GM12878 (cell line): Measurements from ENCODE around the gene CA10. TPM values are rescaled to one million over a fixed set of nuclear protein-coding genes. Genes with fewer than 3 reads are reported as not detected.

Experiments
- ATAC-seq: fragments of 200-7000 bp; cut with Tn5 transposase; 3 replicates; pipeline ENCODE4 v1.9.1; 2020; ENCODE audit warnings: mild to moderate bottlenecking, moderate library complexity
- BruUV-seq: library from RNA; stranded (reverse); fragments of 400-500 nt; replicated peaks from 2 replicates; lab custom pipeline; 2021; lab: Mats Ljungman, UMichigan
- CTCF ChIA-PET: fragments of 300-600 bp; sonication (Branson Sonifier 250); formaldehyde crosslinking; extraction: SDS; loops from one replicate; lab custom pipeline; 2021; ENCODE audit warnings: inconsistent platforms; lab: Yijun Ruan, JAX
- POLR2A ChIA-PET: fragments of 350-600 bp; formaldehyde crosslinking; extraction: SDS; loops from one replicate; lab custom pipeline; 2021; ENCODE audit warnings: inconsistent platforms; lab: Charles Lee
- RAD21 ChIA-PET: fragments of 300-600 bp; sonication (Branson Sonifier 250); formaldehyde crosslinking; loops from one replicate; lab custom pipeline; 2023; ENCODE audit warnings: antibody characterized with exemption; ENCODE audit not compliant: unreplicated experiment; lab: Charles Lee
- SMC1A ChIA-PET: fragments of 300-600 bp; sonication (Branson Sonifier 250); formaldehyde crosslinking; loops from one replicate; lab custom pipeline; 2023; ENCODE audit not compliant: unreplicated experiment, uncharacterized antibody; lab: Charles Lee
- DNase-seq: peaks from one replicate; pipeline ENCODE4 v3.0.0-alpha.2; 2011; ENCODE audit warnings: low read depth, low spot score
- FAIRE-seq: peaks from 3 replicates; lab custom pipeline; 2011; peaks lifted over from hg19 to GRCh38; lab: Jason Lieb, UNC
- H2AFZ ChIP-seq: 2 replicates; pipeline ENCODE4 v1.6.0; 2011; ENCODE audit warnings: low read depth, low read length, control low read depth; ENCODE audit not compliant: control insufficient read depth
- H3K27ac ChIP-seq: 2 replicates; pipeline ENCODE4 v1.5.1; 2011; ENCODE audit warnings: control low read depth; ENCODE audit not compliant: control insufficient read depth, insufficient read depth
- H3K27me3 ChIP-seq, 2 experiments: replicated peaks in 1 of 2; 2 replicates each; pipeline versions ENCODE4 v1.6.0 to v1.6.1; 2011; ENCODE audit warnings: low read length in 1 of 2; ENCODE audit not compliant: control insufficient read depth in 2 of 2, insufficient read depth in 2 of 2
- H3K36me3 ChIP-seq, 2 experiments: 2 replicates each; pipeline ENCODE4 v1.5.1; 2011; ENCODE audit warnings: low read length in 1 of 2; ENCODE audit not compliant: control insufficient read depth in 2 of 2, insufficient read depth in 2 of 2
- H3K4me1 ChIP-seq: 2 replicates; pipeline ENCODE4 v1.6.1; 2011; ENCODE audit warnings: mild to moderate bottlenecking, low read length, moderate library complexity, mixed read lengths; ENCODE audit not compliant: control insufficient read depth, insufficient read depth
- H3K4me2 ChIP-seq: 2 replicates; pipeline ENCODE4 v1.6.0; 2011; ENCODE audit warnings: control low read depth; ENCODE audit not compliant: control insufficient read depth, insufficient read depth
- H3K4me3 ChIP-seq: fragments of 200-600 bp; sonication (generic); 2 replicates; pipeline ENCODE4 v1.5.1; 2016
- H3K79me2 ChIP-seq: 2 replicates; pipeline ENCODE4 v1.6.0; 2011; ENCODE audit warnings: low read length; ENCODE audit not compliant: control insufficient read depth, insufficient read depth
- H3K9ac ChIP-seq: 2 replicates; pipeline ENCODE4 v1.8.0; 2011; ENCODE audit warnings: low read length, control low read depth, mixed read lengths; ENCODE audit not compliant: control insufficient read depth, insufficient read depth
- H3K9me3 ChIP-seq: replicated peaks from 3 replicates; pipeline ENCODE4 v1.5.1; 2011; ENCODE audit warnings: mild to moderate bottlenecking, low read length; ENCODE audit not compliant: control insufficient read depth, insufficient read depth
- H4K20me1 ChIP-seq: 2 replicates; pipeline ENCODE4 v1.6.0; 2011; ENCODE audit not compliant: control insufficient read depth, insufficient read depth
- CHD1 ChIP-seq: IDR thresholded peaks from 2 replicates; pipeline ENCODE4 v1.6.1; 2012; ENCODE audit warnings: low read depth, low read length, improper control_type of control experiment
- CREM ChIP-seq: IDR thresholded peaks from 2 replicates; pipeline ENCODE4 v1.6.1; 2014; ENCODE audit warnings: antibody characterized with exemption, low read depth
- IRF5 ChIP-seq: fragments of 450-650 bp; IDR thresholded peaks from 2 replicates; pipeline ENCODE4 v1.6.1; 2017; ENCODE audit warnings: borderline replicate concordance
- RAD21 ChIP-seq: IDR thresholded peaks from 2 replicates; pipeline ENCODE4 v1.6.1; 2011; ENCODE audit warnings: mild to moderate bottlenecking, low read depth, low read length, moderate library complexity; ENCODE audit not compliant: insufficient read depth
- STAT1 ChIP-seq: fragments of 450-650 bp; conservative IDR thresholded peaks from 2 replicates; pipeline ENCODE4 v1.6.1; 2014; ENCODE audit warnings: antibody characterized with exemption, mild to moderate bottlenecking
- ZNF592 ChIP-seq: fragments of 450-650 bp; IDR thresholded peaks from 2 replicates; pipeline ENCODE4 v1.6.1; 2017; ENCODE audit warnings: mild to moderate bottlenecking, moderate library complexity
- WGBS: methylation state at CpG from one replicate; pipeline ENCODE4 v1.1.6; 2016; ENCODE audit warnings: low lambda C conversion rate; ENCODE audit not compliant: insufficient replicate concordance, insufficient coverage; ENCODE audit errors: missing lambda C conversion rate; 5-methylcytosine and 5-hydroxymethylcytosine counted together
- in situ Hi-C: fragments of 300-500 bp; cut with MboI; formaldehyde crosslinking; loops from 9 replicates; pipeline ENCODE4 v1.14.3; 2018; ENCODE audit warnings: mixed read lengths
- intact Hi-C: fragments of 100-400 bp; cut with micrococcal nuclease; formaldehyde crosslinking; loops from one replicate; pipeline ENCODE4 v1.14.2; 2022; ENCODE audit not compliant: unreplicated experiment
- polyA plus RNA-seq, 11 experiments: library from polyadenylated mRNA; depleted of rRNA in 4 of 11; unstranded in 6 of 11; stranded (reverse) in 5 of 11; fragments of >200 nt; fragmentation: Nextera tagmentation in 4 of 11; fragmentation: Illumina TruSeq in 1 of 11; extraction: Ambion mirVana in 4 of 11; extraction: Trizol in 1 of 11; gene quantifications; 1 replicate in 1 of 11; 2 replicates in 10 of 11; pipeline versions ENCODE4 v1.2.1 to v1.2.3, GENCODE V29; 2011 to 2016; ENCODE audit warnings: inconsistent platforms in 2 of 11, missing spikeins in 2 of 11, low read depth in 1 of 11
- total RNA-seq, 4 experiments: library from RNA; depleted of rRNA in 3 of 4; stranded (reverse); fragments of >200 nt in 3 of 4; fragmentation: Illumina TruSeq in 1 of 4; extraction: Trizol in 1 of 4; gene quantifications; 2 replicates each; pipeline versions ENCODE4 v1.2.1 to v1.2.3, GENCODE V29; 2013 to 2021

The CA10 gene
- total and polyA plus RNA-seq, 10 of the 15 experiments (the other 5 are each of a cell fraction or from before 2014, with no cell fraction given): not detected

- no TSS peak for BruUV-seq
- ATAC-seq (no peak), DNase-seq (no peak), FAIRE-seq (no peak)
- CTCF ChIA-PET: interaction anchor here (1.4 kb wide), 1 partner anchor 11 kb away, joined by 3 read pairs; no protein-coding TSS in a partner anchor
- Histone ChIP-seq H3K79me2 (no peaks in the 10 kb centered on the region), H3K27me3 (no peaks in the 10 kb centered on the region), H3K4me3 (no peak overlapping the region), H3K4me2 (no peak overlapping the region), H3K27ac (no peak overlapping the region), H3K36me3 (no peaks in the 10 kb centered on the region), H3K9ac (no peak overlapping the region), H3K4me1 (no peaks in the 10 kb centered on the region), H4K20me1 (no peaks in the 10 kb centered on the region), H3K9me3 (no peaks in the 10 kb centered on the region), H2AFZ (no peak overlapping the region)
- in situ Hi-C loops (no loop called here), intact Hi-C loops (no loop called here)
- no peak for TF ChIP-seq STAT1
- TF ChIP-seq IRF5: no peak
- no peak for TF ChIP-seq CHD1
- TF ChIP-seq ZNF592: no peak
- no peak for TF ChIP-seq RAD21
- no peak for TF ChIP-seq CREM
- SMC1A ChIA-PET: no interaction called here
- WGBS: 28% methylated on average over 3 of the region's 3 CpGs
- RAD21 ChIA-PET: no interaction called here
- POLR2A ChIA-PET: interaction anchor here (1.1 kb wide), 1 partner anchor 14 kb away, joined by 3 read pairs; no protein-coding TSS in a partner anchor
Observed at GRCh38 chr17:51650772-51651171, 507.7 kb downstream of the CA10 start.
